HCT116 (cell line): Measurements from ENCODE around the gene DNAJC1. TPM values are rescaled to one million over a fixed set of nuclear protein-coding genes. Genes with fewer than 3 reads are reported as not detected.

Experiments
- ATAC-seq: fragments of 200-7000 bp; cut with Tn5 transposase; 2 replicates; pipeline ENCODE4 v1.9.1; 2020; ENCODE audit warnings: mild to moderate bottlenecking, moderate library complexity
- BruUV-seq: library from RNA; stranded (reverse); fragments of 400-500 nt; replicated peaks from 2 replicates; lab custom pipeline; 2021; lab: Mats Ljungman, UMichigan
- CTCF ChIA-PET: fragments of 300-600 bp; sonication (Branson Sonifier 250); formaldehyde crosslinking; loops from one replicate; lab custom pipeline; 2021; ENCODE audit warnings: antibody characterized with exemption; lab: Charles Lee
- POLR2A ChIA-PET: fragments of 300-600, 350-600 bp; sonication (Branson Sonifier 250); formaldehyde crosslinking; loops from one replicate; lab custom pipeline; 2021; ENCODE audit warnings: antibody characterized with exemption; lab: Charles Lee
- RAD21 ChIA-PET, 2 experiments: fragments of 300-600 bp; sonication (Branson Sonifier 250); formaldehyde crosslinking; loops; one replicate each; lab custom pipeline; 2023; ENCODE audit warnings: low total read pairs in 2 of 2; ENCODE audit not compliant: uncharacterized antibody in 2 of 2, unreplicated experiment in 2 of 2, low non-redundant PET in 1 of 2; lab: Charles Lee
- DNase-seq: peaks from one replicate; pipeline ENCODE4 v3.0.0-alpha.2; 2010; ENCODE audit warnings: low read depth, low spot score
- H2AFZ ChIP-seq: fragments of 200-600 bp; shearing (Covaris generic), sonication (generic); 2 replicates; pipeline ENCODE4 v1.6.1; 2017; ENCODE audit warnings: low read depth, mixed run types, mixed read lengths, antibody characterized with exemption, low read length; ENCODE audit not compliant: poor library complexity, severe bottlenecking
- H3K27ac ChIP-seq: 2 replicates; pipeline ENCODE4 v1.5.1; 2012; ENCODE audit warnings: low read depth, low read length
- H3K27me3 ChIP-seq: fragments of 200-600 bp; sonication (generic); 2 replicates; pipeline ENCODE4 v1.6.1; 2016; ENCODE audit warnings: mixed run types, low read length, mixed read lengths; ENCODE audit not compliant: insufficient read depth
- H3K36me3 ChIP-seq, 2 experiments: fragments of 200-500 bp in 1 of 2; fragments of 200-600 bp in 1 of 2; sonication (Bioruptor generic) in 1 of 2; sonication (generic) in 1 of 2; 2 replicates each; pipeline versions ENCODE4 v1.5.1 to v1.6.1; 2014 to 2016; ENCODE audit warnings: low read length in 2 of 2, inconsistent platforms in 1 of 2, mixed read lengths in 1 of 2, mixed run types in 1 of 2; ENCODE audit not compliant: insufficient read depth in 2 of 2, control insufficient read depth in 1 of 2
- H3K4me1 ChIP-seq, 2 experiments: fragments of 200-600 bp in 1 of 2; sonication (generic) in 1 of 2; 2 replicates each; pipeline versions ENCODE4 v1.5.1 to v1.6.1; 2012 to 2017; ENCODE audit warnings: low read length in 2 of 2, inconsistent platforms in 1 of 2, mild to moderate bottlenecking in 1 of 2, mixed read lengths in 1 of 2, mixed run types in 1 of 2, moderate library complexity in 1 of 2; ENCODE audit not compliant: insufficient read depth in 2 of 2, control insufficient read depth in 1 of 2
- H3K4me2 ChIP-seq: fragments of 200-600 bp; sonication (generic); 2 replicates; pipeline ENCODE4 v1.6.1; 2017; ENCODE audit warnings: mixed run types, low read length, mixed read lengths
- H3K4me3 ChIP-seq, 2 experiments: fragments of 200-600 bp in 1 of 2; sonication (generic) in 1 of 2; replicated peaks in 1 of 2; 2 replicates each; pipeline ENCODE4 v1.5.1; 2011 to 2016; ENCODE audit warnings: low read length in 2 of 2, control low read depth in 1 of 2, low read depth in 1 of 2, mild to moderate bottlenecking in 1 of 2, mixed read lengths in 1 of 2, mixed run types in 1 of 2
- H3K79me2 ChIP-seq: fragments of 200-600 bp; sonication (generic); 2 replicates; pipeline ENCODE4 v1.6.1; 2017; ENCODE audit warnings: mild to moderate bottlenecking, mixed run types, low read length, moderate library complexity, mixed read lengths; ENCODE audit not compliant: insufficient read depth
- H3K9ac ChIP-seq: fragments of 200-600 bp; sonication (generic); 2 replicates; pipeline ENCODE4 v1.6.1; 2016; ENCODE audit warnings: low read length, mixed read lengths
- H3K9me2 ChIP-seq: fragments of 200-600 bp; sonication (generic), shearing (Covaris generic); 2 replicates; pipeline ENCODE4 v1.6.1; 2017; ENCODE audit warnings: mixed run types, mild to moderate bottlenecking, moderate library complexity; ENCODE audit not compliant: insufficient read depth
- H3K9me3 ChIP-seq, 2 experiments: fragments of 200-500 bp in 1 of 2; fragments of 200-600 bp in 1 of 2; sonication (Bioruptor generic) in 1 of 2; sonication (generic) in 1 of 2; 2 replicates each; pipeline ENCODE4 v1.6.1; 2014 to 2017; ENCODE audit warnings: low read length in 2 of 2, mixed read lengths in 2 of 2, inconsistent platforms in 1 of 2, low read depth in 1 of 2, mild to moderate bottlenecking in 1 of 2, mixed run types in 1 of 2, moderate library complexity in 1 of 2; ENCODE audit not compliant: control insufficient read depth in 1 of 2, insufficient read depth in 1 of 2
- H4K20me1 ChIP-seq: fragments of 200-600 bp; sonication (generic), shearing (Covaris generic); 2 replicates; pipeline ENCODE4 v1.6.1; 2017; ENCODE audit warnings: mixed run types, mild to moderate bottlenecking, moderate library complexity; ENCODE audit not compliant: insufficient read depth
- CEBPB ChIP-seq: IDR thresholded peaks from 2 replicates; pipeline ENCODE4 v1.6.1; 2012; ENCODE audit warnings: low read depth
- ELF1 ChIP-seq: IDR thresholded peaks from 2 replicates; pipeline ENCODE4 v1.6.1; 2012; ENCODE audit warnings: low read depth, borderline replicate concordance
- EZH2 ChIP-seq: fragments of 200-600 bp; sonication (generic); IDR thresholded peaks from 2 replicates; pipeline ENCODE4 v1.6.1; 2017; ENCODE audit warnings: antibody characterized with exemption, mixed run types
- JUND ChIP-seq: IDR thresholded peaks from 2 replicates; pipeline ENCODE4 v1.6.1; 2012
- POLR2A ChIP-seq: IDR thresholded peaks from 2 replicates; pipeline ENCODE4 v1.7.0; 2011; ENCODE audit warnings: borderline replicate concordance; ENCODE audit not compliant: insufficient read depth, insufficient read length; ENCODE audit errors: extremely low read depth
- SIN3A ChIP-seq: IDR thresholded peaks from 2 replicates; pipeline ENCODE4 v1.6.1; 2012; ENCODE audit warnings: low read depth
- intact Hi-C: fragments of 100-400 bp; cut with micrococcal nuclease; formaldehyde crosslinking; loops from 2 replicates; pipeline ENCODE4 v1.10.0; 2022
- total RNA-seq: library from RNA; stranded (reverse); gene quantifications from one replicate; pipeline ENCODE4 v1.2.1, GENCODE V29; 2021; ENCODE audit not compliant: unreplicated experiment

Gene DNAJC1
- total RNA-seq, 1 experiment from 2014 or later: 17.9 TPM

DNA sequence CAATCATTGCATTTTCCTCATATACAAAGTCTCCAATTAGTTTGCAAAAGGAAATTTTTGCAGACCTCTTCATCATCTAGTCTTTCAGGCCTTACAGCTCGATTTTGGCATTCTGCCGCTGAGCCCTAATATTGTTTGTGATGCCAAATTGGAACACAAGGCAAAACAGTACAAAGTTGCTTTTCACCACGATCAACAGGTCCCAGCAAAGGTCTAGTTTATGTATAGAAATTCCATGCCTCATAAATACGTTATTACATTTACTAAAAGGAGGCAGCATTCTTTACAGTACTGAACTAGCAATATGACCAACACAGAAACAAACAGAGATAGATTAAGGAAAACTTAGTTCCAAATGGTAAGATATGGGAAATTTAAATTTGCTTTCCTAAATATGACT lies 7.0 kb upstream of the DNAJC1 start:
- H3K4me1 ChIP-seq: no peaks in the 10 kb centered on the region
- H2AFZ ChIP-seq: peak overlapping the region; percentile 19
- H3K79me2 ChIP-seq: no peaks in the 10 kb centered on the region
- DNase-seq (no peak), ATAC-seq (no peak)
- H3K9me3 ChIP-seq: no peaks in the 10 kb centered on the region; a peak in 1 of 4 replicates
- no peak overlapping the region for H3K4me3 ChIP-seq
- H3K27me3 ChIP-seq: no peaks in the 10 kb centered on the region
- RAD21 ChIA-PET: interaction anchor here in 1 of 2 experiments (0.6 kb wide), 1 partner anchor 492 kb away, joined by 3 read pairs; no protein-coding TSS in a partner anchor
- no TSS peak for BruUV-seq
- no peak overlapping the region for H3K27ac ChIP-seq
- POLR2A ChIA-PET: no interaction called here
- no peaks in the 10 kb centered on the region for H4K20me1 ChIP-seq
- H3K36me3 ChIP-seq: no peaks in the 10 kb centered on the region
- no peak overlapping the region for H3K9ac ChIP-seq
- no peak overlapping the region for H3K4me2 ChIP-seq
- no peak for TF ChIP-seq CEBPB
- no peak for TF ChIP-seq ELF1
- TF ChIP-seq JUND: no peak
- TF ChIP-seq, all 23 proteins: peak for 0
- CTCF ChIA-PET: interaction anchor here (1.1 to 1.2 kb wide), 2 partner anchors 20 to 94 kb away, joined by 3 to 4 read pairs; no protein-coding TSS in a partner anchor
- H3K9me2 ChIP-seq: no peaks in the 10 kb centered on the region
- intact Hi-C loops: loop anchor here (5.0 to 10.0 kb wide), 2 partner anchors 214 to 977 kb away; no protein-coding TSS in a partner anchor

DNA sequence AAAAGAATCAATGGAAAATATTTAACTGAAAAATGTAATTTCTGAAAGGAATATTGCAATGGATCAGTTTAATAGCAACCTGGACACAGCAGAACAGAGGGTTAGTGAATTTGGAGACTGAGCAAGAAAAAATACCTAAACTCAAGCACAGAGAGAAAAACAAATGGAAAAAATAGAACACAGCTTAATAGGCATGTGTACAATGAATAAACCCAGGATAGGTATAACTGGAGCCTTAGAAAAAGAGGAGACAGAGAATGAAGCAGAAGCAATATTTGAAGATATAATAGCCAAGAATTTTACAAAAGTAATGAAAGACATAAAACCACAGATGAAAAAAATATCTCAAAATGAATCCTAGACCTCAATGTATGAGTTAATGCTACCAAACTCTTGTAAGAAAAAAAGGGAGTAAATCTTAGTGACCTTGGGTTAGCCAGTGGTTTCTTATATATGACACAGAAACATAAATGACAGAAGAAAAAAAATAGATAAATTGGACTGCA lies 2.9 kb upstream of the DNAJC1 start:
- no peak for DNase-seq
- no TSS peak for BruUV-seq
- Histone ChIP-seq H3K36me3 (no peaks in the 10 kb centered on the region), H4K20me1 (no peaks in the 10 kb centered on the region)
- POLR2A ChIA-PET: no interaction called here
- TF ChIP-seq ELF1: no peak
- no peak for TF ChIP-seq EZH2
- no peak for TF ChIP-seq POLR2A
- TF ChIP-seq SIN3A: no peak
- TF ChIP-seq, all 23 proteins: peak for 0
- Histone ChIP-seq H3K4me2 (no peak overlapping the region), H3K27ac (no peak overlapping the region), H3K79me2 (peaks cover 16% of the 10 kb centered on the region), H3K4me1 (peaks cover 8 to 15% of the 10 kb centered on the region in 2 experiments; a peak in 3 of 4 replicates), H3K4me3 (no peak overlapping the region), H3K9ac (no peak overlapping the region), H2AFZ (no peak overlapping the region), H3K9me3 (no peaks in the 10 kb centered on the region; a peak in 1 of 4 replicates), H3K27me3 (no peaks in the 10 kb centered on the region), H3K9me2 (no peaks in the 10 kb centered on the region)
- RAD21 ChIA-PET: no interaction called here
- intact Hi-C loops: loop anchor here (10.0 kb wide), 1 partner anchor 818 kb away; no protein-coding TSS in a partner anchor
- CTCF ChIA-PET: no interaction called here
- no peak for ATAC-seq
